HK-2 (cell line): ENCODE results near the gene BNC2.

Experiments used
- DNase-seq: peaks from one replicate; pipeline ENCODE4 v3.0.0-alpha.2; 2018; ENCODE audit not compliant: unreplicated experiment

BNC2 gene

GRCh38 chr9:16676519-16676918, 194.0 kb downstream of the BNC2 start:
- no peak for DNase-seq

- no peak for DNase-seq
Measured at GRCh38 chr9:16675131-16675530, 195.3 kb downstream of the BNC2 start.

GRCh38 chr9:16673171-16673570, 197.3 kb downstream of the BNC2 start:
- no peak for DNase-seq

GRCh38 chr9:16672501-16672900, 198.0 kb downstream of the BNC2 start:
- no peak for DNase-seq

- peak; percentile 36 for DNase-seq
Measured at GRCh38 chr9:16671591-16672137, 198.8 kb downstream of the BNC2 start.

- DNase-seq: no peak
Measured at GRCh38 chr9:16670791-16671190, 199.7 kb downstream of the BNC2 start.

GRCh38 chr9:16668734-16669295, 201.7 kb downstream of the BNC2 start:
- DNase-seq: no peak

GRCh38 chr9:16664211-16664610, 206.3 kb downstream of the BNC2 start:
- no peak for DNase-seq

- DNase-seq: no peak
Measured at GRCh38 chr9:16661816-16662215, 208.7 kb downstream of the BNC2 start.

- no peak for DNase-seq
Measured at GRCh38 chr9:16659096-16659495, 211.4 kb downstream of the BNC2 start.

- no peak for DNase-seq
Measured at GRCh38 chr9:16656432-16657169, 213.9 kb downstream of the BNC2 start.

- DNase-seq: no peak
Measured at GRCh38 chr9:16654596-16655126, 215.8 kb downstream of the BNC2 start.

- DNase-seq: no peak
Measured at GRCh38 chr9:16653491-16654399, 216.7 kb downstream of the BNC2 start.

GRCh38 chr9:16652582-16652981, 217.9 kb downstream of the BNC2 start:
- DNase-seq: no peak

GRCh38 chr9:16651446-16651964, 219.0 kb downstream of the BNC2 start:
- no peak for DNase-seq

- DNase-seq: no peak
Measured at GRCh38 chr9:16645970-16646369, 224.5 kb downstream of the BNC2 start.

GRCh38 chr9:16642421-16643109, 227.9 kb downstream of the BNC2 start:
- no peak for DNase-seq

GRCh38 chr9:16640649-16641048, 229.8 kb downstream of the BNC2 start:
- no peak for DNase-seq

- DNase-seq: no peak
Measured at GRCh38 chr9:16639644-16640043, 230.8 kb downstream of the BNC2 start.

GRCh38 chr9:16637911-16638310, 232.6 kb downstream of the BNC2 start:
- DNase-seq: no peak

GRCh38 chr9:16637218-16637617, 233.3 kb downstream of the BNC2 start:
- DNase-seq: no peak
